HG03159 (cell line): ENCODE data around the gene MIGA2.

Experiments
- ATAC-seq: cut with Tn5 transposase; IDR thresholded peaks from one replicate; pipeline ENCODE4 v1.9.1; 2021; ENCODE audit warnings: mild to moderate bottlenecking, moderate library complexity; ENCODE audit not compliant: unreplicated experiment

The MIGA2 gene

DNA sequence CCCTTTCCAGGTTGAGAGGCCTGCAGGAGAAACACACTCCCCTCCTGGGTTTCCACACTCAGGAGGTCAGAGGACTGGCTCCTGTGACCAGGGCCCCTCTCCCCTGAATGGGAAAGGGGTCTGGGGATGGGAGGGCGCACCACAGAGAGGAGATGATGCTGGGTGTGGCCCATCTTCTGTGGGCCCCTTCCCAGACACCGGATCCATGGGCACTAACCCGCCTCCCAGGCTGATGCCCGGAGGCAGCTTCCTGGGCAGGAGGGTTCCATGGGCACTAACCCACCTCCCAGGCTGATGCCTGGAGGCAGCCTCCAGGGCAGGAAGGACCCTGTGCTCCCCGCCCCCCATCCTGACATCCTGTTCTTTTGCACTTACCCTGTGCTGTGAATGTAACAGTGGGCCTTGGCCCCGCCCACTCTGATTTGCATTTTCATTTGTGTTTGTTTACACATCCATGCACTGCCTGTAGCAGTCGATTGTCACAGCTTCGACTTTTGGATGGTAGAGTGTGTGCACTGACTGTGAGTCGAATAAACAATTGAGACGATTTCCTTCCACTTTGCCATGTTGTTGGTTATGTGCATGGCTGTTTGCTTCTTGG lies 35.2 kb downstream of the MIGA2 start:
- ATAC-seq, result no peak

DNA sequence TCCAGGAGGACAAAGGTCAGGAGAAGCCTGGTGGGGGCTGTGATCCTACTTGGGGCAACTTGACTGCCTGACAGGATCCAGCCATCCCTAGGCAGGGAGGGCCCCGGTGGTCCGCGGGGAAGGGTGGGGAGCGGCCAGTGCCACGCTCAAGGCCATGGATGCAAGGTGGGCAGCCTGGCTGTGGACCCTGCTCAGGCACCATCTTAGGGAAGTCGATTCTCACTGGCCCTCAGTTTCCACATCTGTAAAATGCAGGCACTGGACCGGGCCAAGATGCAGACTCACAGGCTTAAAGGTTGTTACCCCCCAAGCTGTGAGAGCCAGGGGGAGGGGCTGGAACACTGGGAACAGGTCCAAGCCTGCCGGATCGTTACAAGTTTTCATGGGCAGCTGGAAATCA lies 35.7 kb downstream of the MIGA2 start:
- no peak for ATAC-seq

DNA sequence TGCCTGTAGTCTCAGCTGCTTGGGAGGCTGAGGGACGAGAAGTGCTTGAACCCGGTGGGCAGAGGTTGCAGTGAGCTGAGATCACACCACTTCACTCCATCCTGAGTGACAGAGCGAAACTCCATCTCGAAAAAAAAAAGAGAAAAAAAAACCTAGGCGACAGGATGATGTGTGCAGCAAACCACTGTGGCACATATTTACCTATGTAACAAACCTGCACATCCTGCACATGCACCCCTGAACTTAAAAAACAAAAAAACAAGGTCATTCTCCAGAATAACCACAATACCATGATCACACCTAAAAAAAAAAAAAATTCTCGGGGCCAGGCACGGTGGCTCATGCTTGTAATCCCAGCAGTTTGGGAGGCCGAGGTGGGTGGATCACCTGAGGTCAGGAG lies 37.0 kb downstream of the MIGA2 start:
- ATAC-seq, result no peak

DNA sequence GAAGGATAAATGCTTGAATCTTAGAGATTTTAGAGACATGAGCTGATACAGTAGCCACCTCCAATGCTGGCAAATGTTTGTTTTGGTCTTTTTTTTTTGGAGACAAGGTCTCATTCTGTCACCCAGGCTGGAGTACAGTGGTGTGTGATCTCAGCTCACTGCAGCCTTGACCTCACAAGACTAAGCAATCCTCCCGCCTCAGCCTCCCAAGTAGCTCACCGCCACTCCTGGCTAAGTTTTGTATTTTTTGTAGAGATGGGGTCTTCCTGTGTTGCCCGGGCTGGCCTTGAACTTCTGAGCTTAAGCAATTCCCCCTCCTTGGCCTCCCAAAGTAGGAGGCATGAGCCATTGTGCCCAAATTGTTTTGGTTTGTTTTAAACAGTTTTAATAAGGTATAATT lies 37.7 kb downstream of the MIGA2 start:
- ATAC-seq, result no peak

DNA sequence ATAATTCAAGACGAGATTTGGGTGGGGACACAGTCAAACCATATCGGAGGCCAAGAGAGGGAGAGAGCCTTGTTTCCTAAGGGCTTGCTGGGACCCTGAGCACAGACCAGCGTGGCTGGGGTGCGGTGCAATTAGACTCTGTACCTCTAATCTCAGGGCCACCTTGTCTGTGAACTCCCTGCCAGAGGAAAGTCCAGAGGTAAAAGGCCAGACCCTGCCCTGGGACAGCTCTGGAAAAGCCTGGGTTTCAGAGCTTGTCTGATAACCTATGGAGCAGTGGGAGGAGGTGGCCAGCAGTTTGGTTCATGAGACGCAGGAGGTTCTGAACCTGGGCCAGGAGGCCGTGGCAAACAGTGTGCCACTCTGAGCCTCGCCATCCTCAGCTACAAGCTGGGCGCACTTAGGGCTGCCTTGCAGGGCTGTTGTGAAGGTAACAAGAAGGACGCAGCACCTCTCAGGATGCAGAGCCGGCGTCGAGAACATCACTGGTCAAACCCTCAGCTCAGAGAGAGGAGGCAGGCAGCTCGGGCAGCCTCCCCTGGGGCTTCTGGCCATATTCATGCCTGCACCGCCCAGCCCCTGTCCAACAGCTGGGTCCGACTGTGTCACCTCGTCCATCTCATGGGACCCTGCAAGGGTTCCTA lies 39.7 kb downstream of the MIGA2 start:
- ATAC-seq, result no peak

DNA sequence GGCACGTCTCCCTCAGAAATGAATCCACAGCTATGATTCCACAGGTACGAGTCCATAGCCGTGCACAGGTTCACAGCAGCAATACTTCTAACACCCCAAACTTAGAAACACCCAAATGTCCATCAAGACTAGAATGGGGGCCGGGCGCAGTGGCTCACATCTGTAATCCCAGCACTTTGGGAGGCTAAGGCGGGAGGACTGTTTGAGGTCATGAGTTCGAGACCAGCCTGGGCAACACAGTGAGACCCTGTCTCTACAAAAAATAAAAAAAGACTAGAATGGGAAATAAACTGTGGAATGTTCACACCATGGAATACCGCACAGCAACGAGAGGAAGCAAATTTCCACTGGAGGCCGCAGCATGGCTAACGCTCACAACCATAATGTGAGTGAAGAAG lies 40.2 kb downstream of the MIGA2 start:
- ATAC-seq, result no peak

DNA sequence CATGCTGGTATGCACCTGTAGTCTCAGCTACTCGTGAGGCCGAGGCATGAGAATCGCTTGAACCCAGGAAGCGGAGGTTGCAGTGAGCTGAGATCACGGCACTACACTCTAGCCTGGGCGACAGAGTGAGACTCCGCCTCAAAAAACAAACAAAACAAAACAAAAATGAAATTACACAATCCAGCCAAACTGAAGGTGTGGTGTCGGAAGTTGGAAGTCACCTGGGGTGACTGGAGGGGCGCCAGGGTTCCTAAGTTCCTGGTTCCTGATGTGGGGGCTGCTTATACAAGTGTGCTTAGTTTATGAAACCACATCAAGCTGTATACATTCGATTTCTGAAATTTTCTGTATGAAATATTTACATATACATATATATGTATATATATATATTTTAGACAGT lies 40.8 kb downstream of the MIGA2 start:
- no peak for ATAC-seq

DNA sequence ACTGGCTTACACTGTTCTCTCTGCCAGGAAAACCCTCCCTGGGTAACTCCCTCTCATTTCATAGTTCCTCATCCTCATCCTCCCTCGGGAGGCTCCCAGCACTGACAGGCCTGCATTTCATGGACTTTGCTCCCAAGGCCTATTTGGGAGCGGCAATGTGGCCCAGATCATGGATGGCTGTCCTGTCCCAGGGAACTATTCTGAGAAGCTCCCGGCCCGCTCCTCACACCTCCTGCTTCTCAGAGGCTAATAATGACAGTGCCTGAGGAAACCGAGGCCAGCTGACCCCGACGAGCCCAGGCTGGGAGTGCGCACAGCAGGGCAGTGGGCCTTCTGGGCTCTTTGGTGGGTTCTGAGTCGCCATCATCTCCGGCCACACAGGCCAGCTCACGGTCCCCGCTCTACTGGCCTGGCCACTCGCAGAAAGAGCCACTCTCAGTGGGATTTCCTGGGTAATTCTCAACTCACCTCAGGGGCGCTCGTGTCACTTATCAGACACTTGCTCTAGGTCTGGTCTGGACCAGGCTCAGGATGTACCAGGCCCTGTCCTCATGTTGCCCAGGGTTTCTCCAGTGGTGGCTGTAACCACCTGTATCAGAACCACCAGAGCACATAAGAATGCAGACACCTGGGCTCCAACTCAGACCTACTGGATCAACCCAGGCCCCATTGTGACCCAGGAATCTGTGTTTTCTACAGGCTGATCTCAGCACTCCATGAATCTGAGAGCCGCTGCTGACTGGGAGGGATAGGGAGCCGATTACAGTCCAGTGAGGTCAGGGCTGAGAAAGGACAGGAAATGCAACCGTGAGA lies 42.5 kb downstream of the MIGA2 start:
- ATAC-seq, result no peak

DNA sequence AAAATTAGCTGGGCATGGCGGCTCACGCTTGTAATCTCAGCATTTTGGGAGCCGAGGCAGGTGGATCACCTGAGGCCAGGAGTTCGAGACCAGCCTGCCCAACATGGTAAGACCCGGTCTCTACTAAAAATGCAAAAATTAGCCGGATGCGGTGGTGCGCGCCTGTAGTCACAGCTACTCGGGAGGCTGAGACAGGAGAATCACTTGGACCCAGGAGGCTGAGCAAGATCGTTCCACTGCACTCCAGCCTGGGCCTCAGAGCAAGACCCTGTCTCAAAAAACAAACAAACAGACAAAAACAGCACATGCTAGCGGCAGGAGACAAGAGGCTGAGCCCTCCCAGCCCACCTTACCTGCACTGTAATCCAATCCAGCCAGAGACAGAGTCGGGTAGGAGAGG lies 43.4 kb downstream of the MIGA2 start:
- no peak for ATAC-seq

DNA sequence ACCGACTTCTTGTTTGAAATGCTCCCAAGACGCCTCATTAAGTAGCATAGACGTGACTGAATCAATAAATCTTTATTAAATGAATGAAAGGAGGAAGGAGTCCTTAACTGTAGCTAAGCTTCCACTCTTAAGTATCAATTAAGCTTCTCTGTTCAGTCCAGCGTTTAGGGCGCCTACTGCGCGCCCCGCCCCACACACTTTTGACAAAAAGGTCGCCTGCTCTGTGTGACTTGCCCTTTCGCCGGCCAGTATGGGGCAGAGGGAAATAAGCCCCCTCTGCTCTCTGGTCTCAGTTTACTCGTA lies 43.8 kb downstream of the MIGA2 start:
- no peak for ATAC-seq

DNA sequence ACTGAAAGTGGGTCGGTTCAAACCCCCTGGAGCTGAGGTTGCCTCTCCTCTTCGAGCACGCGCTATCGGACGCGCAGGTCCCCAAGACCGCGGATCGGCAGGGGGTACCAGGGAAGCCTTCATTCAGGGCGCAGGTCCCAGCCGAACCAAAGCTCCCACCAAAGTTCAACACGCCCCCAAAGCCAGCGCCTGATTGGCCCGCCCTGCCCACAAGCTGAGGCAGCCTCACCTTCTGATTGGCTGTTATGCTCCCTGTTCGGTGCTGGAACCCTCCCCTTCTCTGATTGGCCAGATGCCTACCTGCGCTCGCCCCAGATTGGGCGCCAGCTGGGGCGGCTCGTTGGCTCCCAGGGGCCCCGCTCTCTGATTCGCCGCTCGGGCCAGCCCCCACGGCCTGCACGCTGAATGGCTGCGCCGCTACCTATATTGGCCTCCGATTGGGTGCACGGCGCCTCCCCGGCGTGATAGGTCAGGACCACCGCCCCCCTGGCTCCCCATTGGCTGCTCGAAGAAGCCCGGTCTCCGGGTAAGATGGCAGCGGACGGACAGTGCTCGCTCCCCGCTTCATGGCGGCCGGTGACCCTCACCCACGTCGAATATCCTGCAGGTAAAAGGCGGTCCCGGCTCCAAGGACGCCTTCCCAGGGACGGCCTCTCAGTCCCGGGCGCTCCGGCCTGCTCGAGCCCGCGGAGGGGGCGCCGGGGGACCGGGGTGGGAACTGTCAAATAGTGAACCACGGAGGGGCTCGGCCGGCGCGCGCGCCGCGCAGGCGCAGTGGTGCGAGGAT lies 44.4 kb downstream of the MIGA2 start, which contains the start of gene DOLPP1:
Gene DOLPP1 (plus strand): TSS at position 511 of the 787 bp plus-strand sequence. CDS start 21 bp downstream, at position 532.
- peak; percentile 94 for ATAC-seq

DNA sequence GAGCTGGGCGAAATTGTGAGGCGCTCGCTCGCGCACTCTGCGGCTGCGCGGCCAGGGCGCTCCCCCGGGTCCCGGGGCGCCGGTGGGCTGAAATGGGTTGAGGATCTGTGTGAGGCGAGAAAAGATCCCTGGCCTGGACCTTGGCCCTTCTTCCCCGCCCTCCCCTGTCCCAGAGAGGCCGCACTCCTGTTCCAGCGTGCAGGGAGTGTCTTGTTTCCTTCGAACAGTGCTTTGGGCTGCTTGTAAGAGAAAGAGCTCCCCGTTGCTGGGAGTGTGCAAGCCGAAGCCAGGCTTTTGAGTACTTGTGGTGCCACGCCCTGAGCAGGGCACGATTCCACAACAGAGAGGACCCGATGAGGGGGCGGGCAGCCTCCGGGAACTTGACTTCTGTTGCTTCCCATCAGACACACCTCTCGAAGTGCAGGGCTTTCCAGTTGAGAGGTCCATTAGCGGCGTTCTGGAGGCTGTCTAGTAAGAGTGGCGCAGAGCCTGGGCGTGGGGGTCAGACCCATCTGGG lies 45.0 kb downstream of the MIGA2 start:
- ATAC-seq, result no peak

DNA sequence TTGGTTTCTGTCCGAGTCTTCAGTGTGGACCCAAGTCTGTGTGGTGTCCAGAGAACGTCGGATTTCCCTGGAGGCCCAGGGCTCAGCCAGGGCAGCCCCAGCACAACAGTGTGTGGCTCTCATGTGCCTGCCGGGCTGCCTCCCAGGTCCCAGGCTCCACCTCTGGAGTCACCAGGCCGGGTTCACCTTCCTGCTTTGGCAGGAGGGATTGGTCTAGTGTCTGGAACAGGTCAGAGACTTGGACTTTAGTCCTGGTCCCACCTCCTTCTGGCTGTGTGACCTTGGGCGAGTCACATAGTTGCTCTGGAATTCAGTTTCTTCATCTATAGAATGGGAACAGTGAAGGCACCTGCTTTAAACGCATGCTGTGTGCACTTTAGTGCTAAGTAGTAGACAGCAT lies 47.7 kb downstream of the MIGA2 start:
- no peak for ATAC-seq

DNA sequence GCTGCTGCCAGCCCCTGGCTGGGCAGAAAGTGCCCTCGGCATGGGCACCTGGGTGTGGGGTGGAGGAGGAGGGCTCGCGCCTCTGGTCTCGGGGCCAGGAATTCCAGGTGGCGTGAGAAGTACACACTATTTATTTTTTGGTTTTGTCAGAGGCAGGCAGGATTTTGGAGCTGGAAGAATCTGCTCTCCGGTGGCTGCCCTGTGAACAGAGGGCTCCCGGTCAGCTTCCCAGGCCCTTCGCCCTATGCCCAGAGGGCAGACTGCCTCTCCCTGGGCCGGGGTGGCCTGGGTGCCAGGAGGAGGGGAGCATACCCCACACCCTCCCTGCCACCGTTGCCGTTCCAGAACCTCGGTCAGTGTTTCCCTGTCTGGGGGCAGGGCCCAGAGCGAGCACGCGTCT lies 52.8 kb downstream of the MIGA2 start:
- no peak for ATAC-seq

DNA sequence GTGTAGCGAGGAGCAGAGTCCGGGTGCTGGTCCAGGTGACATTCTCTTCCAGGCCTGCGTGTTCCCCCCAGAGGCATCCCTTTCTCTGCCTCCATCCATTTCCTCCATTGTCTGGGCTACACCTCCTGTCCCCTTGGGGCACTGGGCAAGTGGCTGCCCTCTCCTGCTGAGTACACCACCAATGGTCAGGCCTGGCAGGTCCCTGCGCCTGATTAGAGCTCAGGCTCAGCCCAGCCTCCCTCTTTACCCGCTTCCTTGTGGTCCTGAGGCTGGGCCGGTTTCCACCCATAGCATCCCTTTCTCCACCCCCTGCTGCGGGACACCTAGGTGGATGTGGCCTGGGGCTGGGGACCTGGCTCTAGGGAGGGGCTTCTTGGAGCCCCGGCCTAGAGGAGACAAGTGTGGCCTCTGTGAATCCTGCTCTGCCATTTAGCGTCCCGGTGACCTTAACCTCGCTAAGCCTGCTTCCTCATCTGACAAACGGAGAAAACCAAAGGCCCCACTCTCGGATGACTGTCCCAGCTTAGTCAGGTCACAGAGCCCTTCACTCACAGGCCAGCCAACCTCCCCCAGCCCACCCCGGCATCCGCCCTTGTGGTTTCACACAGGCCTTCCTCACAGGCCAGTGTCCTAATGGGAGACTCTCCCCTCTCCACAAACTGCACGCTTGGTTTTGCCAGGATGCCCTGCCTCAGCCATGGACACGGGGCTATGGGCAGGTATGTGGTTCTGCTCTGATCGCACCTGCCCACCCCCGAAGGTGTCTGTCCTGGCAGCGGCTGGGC lies 57.4 kb downstream of the MIGA2 start:
- no peak for ATAC-seq

DNA sequence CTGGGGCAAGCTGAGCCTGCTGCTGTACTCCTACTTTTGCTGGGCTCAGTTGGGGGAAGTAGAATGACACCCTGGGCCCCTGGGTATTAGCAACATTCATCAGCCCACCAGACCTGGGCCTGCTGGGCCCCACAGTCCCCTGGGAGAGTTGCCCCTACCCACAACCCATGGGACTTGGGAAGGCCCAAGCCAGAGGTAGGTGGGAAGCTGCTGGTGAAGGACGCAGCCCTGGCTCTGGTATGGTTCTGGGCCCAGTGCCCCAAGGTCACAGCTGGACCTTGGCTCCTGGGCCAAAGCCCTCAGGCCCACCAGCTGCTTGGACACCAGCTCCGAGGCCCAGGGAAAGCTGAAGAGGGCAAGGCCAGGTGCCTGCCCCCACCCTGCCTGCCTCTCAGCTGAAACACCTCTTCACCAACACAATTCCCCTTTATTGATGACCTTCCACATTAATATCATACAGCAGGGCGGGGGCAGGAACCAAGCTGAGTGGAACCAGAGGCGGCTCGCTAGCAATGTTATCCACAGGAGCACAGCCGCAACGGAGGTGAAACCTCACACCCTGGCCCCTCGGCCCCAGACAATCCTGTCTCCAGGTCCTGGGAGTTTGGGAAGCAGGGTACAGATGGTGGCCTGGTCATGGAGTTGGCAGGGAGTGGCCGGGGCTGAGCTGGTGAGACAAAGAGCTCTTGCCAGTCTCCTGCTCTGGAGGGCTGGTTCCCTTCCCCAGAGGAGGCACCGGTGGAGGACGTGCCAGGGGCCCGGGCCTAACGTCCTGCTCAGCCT lies 58.2 kb downstream of the MIGA2 start:
- ATAC-seq, result no peak

DNA sequence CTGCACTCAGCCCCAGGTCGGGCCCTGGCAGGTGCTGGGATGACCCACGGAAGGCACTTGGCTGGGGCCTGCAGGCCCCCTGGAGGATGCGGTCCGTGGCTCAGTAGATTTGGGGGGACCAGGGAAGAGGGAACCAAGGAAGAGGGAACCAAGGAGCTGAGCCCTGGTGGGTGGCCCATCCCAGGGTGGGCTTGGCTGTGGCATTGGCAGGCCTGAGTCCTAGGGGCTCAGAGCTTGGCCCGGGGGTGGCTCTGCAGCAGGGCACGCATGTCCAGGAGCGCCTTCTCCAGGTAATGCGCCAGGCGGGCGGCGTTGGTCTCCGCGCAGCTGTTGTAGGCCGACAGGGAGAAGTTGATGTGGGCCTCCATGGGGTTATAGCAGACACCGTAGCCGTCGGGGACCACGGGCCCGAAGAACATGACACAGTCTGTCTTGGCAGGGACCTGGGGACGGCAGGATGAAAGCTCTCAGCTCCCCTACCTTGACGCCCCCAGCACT lies 58.8 kb downstream of the MIGA2 start:
- no peak for ATAC-seq

DNA sequence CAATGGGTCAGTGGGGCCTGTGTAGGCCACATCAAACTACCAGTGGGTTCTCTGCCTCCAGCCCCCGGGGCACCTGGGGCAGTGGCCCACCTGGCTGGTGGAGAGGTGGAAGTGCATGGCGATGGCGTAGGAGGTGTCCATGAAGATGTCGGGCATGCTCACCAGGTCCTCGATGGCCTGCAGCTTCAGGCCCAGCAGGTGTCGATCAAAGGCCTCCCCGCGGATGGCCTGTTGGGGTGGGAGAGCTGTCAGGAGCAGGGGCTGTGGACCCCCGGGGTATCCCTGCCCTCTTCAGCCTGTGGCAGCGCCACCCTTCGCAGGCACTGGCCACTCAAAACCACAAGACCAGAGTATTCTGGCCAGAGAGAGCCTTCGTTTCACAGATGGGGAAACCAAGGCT lies 59.5 kb downstream of the MIGA2 start:
- no peak for ATAC-seq

DNA sequence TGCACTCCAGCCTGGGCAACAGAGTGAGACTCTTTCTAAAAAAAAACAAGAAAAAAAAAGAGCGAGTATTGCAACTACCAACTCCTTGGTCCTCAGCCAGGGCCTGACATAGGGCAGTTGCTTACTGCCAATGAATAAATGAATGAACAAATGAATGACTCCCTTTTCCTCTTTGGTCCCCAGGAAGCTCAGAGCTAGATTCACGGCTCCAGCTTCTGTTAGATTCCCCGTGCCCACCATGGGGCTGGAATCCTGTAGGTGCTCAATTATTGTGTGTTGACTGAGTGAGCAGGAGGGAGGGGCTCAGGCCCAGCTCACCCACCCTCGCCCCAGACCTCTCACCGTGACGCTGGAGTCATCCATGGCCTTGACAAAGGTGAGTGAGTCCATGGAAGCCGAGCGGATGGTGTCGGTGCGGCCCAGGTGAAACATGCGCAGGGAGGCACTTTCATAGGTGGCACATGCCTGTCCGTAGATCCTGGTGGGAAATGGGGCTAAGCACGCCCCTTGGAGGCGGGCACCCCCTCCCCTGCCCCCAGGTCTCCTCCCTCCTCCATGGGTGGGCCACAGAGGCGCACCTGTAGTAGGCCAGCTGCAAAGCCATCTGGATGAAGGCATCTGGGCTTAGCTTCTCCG lies 61.4 kb downstream of the MIGA2 start:
- ATAC-seq, result no peak
